Activated T-cell treated with anti-CD3 and anti-CD28 coated beads, Interleukin-2, amount 50 U/mL, for 24 hours (primary cell): Measurements from ENCODE around the gene EPSTI1.

Experiments used
- DNase-seq: peaks from one replicate; pipeline ENCODE4 v3.0.0-alpha.2; 2020
- H3K27ac Mint-ChIP-seq: 2 replicates; pipeline ENCODE4 v1.8.0; 2020; ENCODE audit warnings: mild to moderate bottlenecking, mixed read lengths
- H3K27me3 Mint-ChIP-seq: 2 replicates; pipeline ENCODE4 v1.8.0; 2020; ENCODE audit warnings: mixed read lengths
- H3K36me3 Mint-ChIP-seq: 2 replicates; pipeline ENCODE4 v1.8.0; 2020; ENCODE audit warnings: low read depth, mixed read lengths
- H3K4me1 Mint-ChIP-seq: 2 replicates; pipeline ENCODE4 v1.8.0; 2020; ENCODE audit warnings: low read depth, mixed read lengths
- H3K4me3 Mint-ChIP-seq: 2 replicates; pipeline ENCODE4 v1.8.0; 2020; ENCODE audit warnings: mild to moderate bottlenecking, moderate library complexity, mixed read lengths
- H3K9me3 Mint-ChIP-seq: 2 replicates; pipeline ENCODE4 v1.8.0; 2020; ENCODE audit warnings: mixed read lengths

EPSTI1 gene

GRCh38 chr13:42847891-42848663, 144.0 kb downstream of the EPSTI1 start:
- peaks cover 15% of the 10 kb centered on the region for H3K27me3 Mint-ChIP-seq
- DNase-seq, result no peak
- H3K36me3 Mint-ChIP-seq, result no peaks in the 10 kb centered on the region
- no peaks in the 10 kb centered on the region for H3K4me1 Mint-ChIP-seq
- no peaks in the 10 kb centered on the region for H3K9me3 Mint-ChIP-seq
- H3K27ac Mint-ChIP-seq, result no peak overlapping the region
- no peak overlapping the region for H3K4me3 Mint-ChIP-seq

DNA sequence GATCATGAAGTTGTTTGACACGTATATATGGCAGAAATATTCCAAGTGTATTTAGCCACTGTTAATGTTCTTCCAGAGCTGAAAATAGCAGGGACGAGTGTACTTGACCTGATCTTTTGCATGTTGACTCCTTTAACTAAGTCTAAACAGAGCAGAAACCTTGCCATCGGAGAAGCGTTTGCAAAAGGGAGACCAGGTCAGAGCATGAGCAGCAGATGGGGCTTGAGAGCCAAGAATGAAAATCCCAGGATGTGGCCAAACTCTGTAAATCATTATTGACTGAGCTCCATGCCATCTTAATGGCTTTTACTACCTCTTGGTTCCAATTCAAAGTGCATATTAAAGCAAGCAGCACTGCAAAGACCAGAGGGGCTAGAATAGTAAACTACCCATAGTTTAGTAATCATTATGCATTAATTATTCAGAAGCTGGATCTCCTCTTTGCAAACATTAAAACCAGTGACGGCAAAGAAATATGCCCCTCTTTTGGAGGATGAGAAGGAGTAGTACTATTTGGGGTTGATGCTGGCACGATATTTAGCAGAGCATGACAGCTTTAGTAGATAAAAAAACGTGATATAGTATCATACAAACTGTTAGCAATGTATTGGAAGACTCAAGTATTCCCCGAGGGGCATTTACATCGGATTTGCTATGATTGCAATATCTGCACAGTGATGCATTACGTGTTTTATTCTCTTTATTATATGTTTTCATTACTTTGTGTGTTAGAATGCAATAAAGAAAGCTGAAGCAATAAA, 154.9 kb downstream of the EPSTI1 start:
- Mint-ChIP-seq H3K27ac (no peak overlapping the region), H3K4me3 (no peak overlapping the region), H3K27me3 (peaks cover 20% of the 10 kb centered on the region), H3K36me3 (no peaks in the 10 kb centered on the region), H3K9me3 (no peaks in the 10 kb centered on the region), H3K4me1 (peaks cover 8% of the 10 kb centered on the region)
- DNase-seq, result no peak
